HG03575 (cell line): Measurements from ENCODE around the gene C6orf89.
"Not testable (repeated sequence)": the region's sequence is repeated elsewhere in the genome, so short reads cannot be mapped to it uniquely, and the experiment has no call there.

Source experiments
- ATAC-seq: cut with Tn5 transposase; IDR thresholded peaks from one replicate; pipeline ENCODE4 v1.9.1; 2021; ENCODE audit not compliant: unreplicated experiment, insufficient number of reproducible peaks, low FRiP score; ENCODE audit errors: extremely low read depth

The C6orf89 gene

GRCh38 chr6:36936824-36937223, 51.1 kb downstream of the C6orf89 start:
- no peak for ATAC-seq

GRCh38 chr6:36937896-36938295, 52.1 kb downstream of the C6orf89 start:
- ATAC-seq, result no peak

- no peak for ATAC-seq
These were observed 52.8 kb downstream of the C6orf89 start for GRCh38 chr6:36938536-36938935.

DNA sequence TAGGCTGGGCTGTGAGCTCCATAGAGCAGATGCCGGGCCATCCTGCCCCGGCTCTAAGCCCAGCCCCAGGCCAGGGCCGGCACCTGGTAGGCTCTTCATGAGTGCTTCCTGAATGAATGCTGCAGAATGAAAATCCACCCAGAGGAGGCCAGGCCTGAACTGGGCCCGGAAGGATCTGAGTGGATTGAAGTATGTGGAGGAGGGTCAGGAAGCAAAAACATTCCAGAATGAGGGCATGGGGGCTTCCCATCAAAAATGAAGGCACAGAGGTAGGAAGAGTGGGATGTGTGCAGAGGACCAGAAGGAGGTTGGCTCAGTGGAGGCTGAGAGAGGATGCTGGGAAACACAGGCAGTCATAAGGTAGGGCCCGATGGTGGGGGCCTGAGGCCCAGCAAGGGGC, 53.3 kb downstream of the C6orf89 start:
- not testable (repeated sequence) for ATAC-seq

GRCh38 chr6:36940027-36940426, 54.3 kb downstream of the C6orf89 start:
- ATAC-seq, result no peak

DNA sequence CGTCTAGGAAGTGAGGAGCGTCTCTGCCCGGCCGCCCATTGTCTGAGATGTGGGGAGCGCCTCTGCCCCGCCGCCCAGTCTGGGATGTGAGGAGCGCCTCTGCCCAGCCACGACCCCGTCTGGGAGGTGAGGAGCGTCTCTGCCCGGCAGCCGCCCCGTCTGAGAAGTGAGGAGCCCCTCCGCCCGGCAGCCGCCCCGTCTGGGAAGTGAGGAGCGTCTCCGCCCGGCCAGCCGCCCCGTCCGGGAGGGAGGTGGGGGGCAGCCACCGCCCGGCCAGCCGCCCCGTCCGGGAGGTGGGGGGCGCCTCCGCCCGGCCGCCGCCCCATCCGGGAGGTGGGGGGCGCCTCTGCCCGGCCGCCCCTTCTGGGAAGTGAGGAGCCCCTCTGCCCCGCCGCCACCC, 55.8 kb downstream of the C6orf89 start:
- not testable (repeated sequence) for ATAC-seq

DNA sequence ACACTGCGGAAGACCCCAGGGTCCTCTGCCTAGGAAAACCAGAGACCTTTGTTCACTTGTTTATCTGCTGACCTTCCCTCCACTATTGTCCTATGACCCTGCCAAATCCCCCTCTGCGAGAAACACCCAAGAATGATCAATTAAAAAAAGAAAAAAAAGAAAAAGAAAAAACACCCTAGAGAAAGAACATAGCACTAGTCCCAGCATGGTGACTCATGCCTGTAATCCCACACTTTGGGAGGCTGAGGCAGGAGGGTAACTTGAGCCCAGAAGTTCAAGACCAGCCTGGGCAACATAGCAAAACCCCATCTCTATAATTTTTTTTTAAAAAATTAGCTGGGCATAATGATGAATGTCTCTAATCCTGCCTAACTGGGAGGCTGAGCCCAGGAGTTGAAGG, 56.6 kb downstream of the C6orf89 start:
- not testable (repeated sequence) for ATAC-seq

DNA sequence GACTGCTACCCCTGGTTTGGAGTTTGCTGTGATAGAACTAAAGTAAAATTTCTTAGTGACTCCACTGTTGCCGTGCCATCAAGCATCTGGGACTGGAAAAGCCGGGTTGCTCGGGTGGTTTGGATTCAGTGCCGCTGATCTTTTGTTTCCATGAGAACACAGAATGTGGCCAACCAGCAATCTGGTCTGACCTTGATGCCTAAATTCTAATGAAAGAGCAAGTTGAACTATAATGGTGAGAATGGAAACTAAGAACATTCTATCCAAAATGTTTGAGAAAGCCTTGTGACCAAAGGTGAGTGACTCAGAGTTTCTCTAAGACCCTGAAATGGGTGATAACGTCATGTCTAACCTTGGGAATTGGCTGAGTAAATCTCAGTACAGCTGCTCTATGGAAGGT, 58.9 kb downstream of the C6orf89 start:
- ATAC-seq, result no peak

- no peak for ATAC-seq
These were observed 59.5 kb downstream of the C6orf89 start for GRCh38 chr6:36945301-36945700.

- ATAC-seq, result no peak
These were observed 60.8 kb downstream of the C6orf89 start for GRCh38 chr6:36946526-36946925.

DNA sequence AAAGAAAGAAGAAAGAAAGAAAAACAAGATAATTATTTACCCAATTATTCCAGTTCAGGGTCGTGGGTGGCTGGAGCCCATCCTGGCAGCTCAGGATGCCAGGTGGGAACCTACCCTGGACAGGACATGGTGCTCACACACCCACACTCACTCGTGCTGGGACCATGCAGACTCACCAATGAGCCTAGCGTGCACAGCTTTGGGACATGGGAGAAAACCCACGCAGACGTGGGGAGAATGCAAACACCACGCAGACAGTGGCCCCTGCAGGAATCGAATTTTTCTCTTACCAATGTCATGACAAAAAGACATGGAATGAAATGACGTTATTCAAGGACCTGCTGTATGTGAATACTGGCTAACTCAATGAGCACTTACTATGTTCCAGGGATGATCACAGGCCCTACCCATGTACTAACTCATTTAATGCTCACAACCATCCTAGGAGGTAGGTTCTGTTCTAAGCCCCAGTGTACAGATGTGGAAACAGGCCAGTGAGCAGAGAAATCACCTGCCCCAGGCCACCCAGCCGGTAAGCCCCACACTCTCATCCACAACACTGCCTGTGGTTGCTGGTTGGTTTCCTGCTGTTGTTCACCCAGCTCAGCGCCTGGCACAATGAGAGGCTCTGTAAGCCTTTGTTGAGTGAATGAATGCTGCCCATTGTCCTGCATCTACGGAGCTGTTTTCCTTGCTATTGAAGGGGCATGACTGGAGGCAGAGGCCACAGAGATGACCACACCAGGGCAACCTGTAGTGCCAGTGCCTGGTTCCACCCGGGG, 62.0 kb downstream of the C6orf89 start:
- no peak for ATAC-seq

DNA sequence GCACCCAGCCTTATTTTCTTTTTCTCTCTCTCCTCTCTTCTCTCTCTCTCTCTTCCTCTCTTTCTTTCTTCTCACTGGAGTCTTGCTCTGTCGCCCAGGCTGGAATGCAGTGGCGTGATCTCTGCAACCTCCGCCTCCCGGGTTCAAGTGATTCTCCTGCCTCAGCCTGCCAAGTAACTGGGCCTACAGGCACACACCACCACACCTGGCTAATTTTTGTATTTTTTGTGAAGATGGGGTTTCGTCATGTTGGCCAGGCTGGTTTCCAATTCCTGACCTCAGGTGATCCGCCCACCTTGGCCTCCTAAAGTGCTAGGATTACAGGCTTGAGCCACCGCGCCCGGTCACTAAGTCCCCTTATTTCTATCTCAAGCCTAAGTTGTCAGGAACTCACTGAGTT, 63.3 kb downstream of the C6orf89 start:
- ATAC-seq, result not testable (repeated sequence)

DNA sequence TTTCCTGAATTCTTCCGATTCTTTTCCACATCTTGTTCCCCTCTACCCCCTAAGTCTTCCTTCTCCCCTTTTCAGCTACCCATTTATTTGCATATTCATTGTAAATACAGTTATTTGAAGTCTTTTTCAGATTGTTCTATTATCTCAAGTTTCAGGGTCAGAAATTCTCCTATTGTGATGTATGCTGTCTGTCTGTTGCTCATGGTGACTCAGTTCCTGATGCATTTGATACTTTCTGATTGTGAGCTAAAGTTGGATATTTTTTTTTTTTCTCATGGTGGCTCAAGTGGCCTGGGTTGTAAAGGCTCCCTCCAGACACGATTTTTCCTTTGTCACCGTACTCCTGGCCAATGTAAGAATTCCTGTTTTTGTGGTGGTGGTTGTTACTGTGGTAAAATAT, 63.9 kb downstream of the C6orf89 start:
- no peak for ATAC-seq

DNA sequence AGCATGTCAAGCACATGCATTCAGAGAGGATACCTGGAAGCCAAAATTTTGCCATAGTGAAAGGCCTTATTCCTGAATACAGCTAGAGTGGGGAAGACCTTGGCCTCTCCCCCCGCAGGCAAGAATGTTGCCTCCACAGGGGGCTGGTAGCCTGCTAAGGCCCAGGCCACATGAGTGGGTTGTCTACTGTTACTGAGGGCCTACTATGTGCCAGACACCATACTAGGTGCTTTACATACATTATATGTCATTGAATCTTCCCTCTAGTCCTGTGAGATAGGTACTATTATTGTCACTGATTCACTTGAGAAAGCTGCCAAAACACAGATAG, 68.1 kb downstream of the C6orf89 start:
- no peak for ATAC-seq

- ATAC-seq, result no peak
These were observed 68.6 kb downstream of the C6orf89 start, which contains the start of gene PI16 for GRCh38 chr6:36954262-36954931. Gene PI16 (plus strand): TSS chr6:36954738. CDS start chr6:36954761, 23 bp downstream.

DNA sequence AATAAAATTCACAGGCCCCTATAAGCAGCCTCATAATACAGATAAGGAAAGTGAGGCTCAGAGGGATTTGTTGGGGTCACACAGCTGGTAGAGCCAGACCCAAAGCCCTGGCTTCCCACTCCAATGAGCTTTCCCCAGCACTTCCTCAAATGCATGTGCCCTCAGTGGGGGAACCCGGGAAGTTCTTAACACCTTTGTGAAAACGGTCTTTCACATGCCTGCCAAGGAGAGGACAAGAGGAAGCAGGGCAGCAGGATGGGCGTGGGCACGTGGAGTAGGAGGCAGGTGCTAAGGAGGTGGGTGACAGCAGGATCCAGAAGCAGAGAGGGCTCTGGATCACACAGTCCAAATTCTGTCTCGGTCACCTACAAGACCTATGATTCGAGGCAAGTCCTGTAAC, 69.4 kb downstream of the C6orf89 start:
- no peak for ATAC-seq

- no peak for ATAC-seq
These were observed 70.1 kb downstream of the C6orf89 start for GRCh38 chr6:36955671-36956445.

DNA sequence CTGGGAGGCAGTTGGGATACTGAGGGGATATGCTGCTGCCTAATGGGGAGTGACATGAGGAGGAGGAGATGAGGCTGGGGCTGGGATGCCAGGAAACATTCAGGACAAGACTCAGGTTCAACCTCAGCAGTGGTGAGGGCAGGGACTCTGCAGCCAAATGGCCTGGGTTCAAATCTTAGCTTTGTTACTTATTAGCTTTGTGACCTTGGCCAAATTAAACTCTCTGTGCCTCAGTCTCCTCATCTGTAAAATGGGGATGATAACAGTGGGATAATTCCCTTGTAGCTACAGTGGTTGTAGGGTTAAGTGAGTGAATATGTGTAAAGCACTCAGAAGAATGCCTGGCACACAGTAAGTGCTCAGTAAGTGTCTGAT, 70.7 kb downstream of the C6orf89 start:
- ATAC-seq, result no peak

DNA sequence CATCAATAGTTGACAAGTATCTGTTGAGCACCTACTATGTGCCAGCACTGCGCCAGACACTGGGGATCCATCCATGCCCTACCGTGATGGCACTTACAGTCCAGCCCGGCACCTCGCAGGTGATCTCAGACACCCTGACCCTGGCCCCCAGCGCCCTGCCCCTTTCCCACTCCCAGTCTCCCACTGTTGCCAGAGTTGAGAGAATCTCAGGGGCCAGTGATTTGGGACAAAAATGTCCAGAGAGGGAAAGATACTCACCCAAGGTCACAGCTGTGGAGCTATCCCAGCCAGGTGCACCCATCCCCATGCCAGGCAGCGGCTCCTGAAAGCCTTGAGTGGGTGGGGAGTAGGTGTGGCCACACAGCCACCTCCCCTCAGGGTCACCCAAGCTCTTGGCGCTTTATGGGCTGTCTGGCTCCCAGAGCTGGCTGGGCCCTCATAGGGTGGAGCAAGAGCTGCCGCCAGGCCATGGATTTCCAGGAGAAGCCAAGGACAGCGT, 72.1 kb downstream of the C6orf89 start:
- ATAC-seq, result no peak
